Natural killer cell (primary cell): Measurements from ENCODE around the gene TAP2. TPM values are rescaled to one million over a fixed set of nuclear protein-coding genes. Genes with fewer than 3 reads are reported as not detected.

Source experiments
- ATAC-seq, 3 donors: fragments of 150-1000 bp in 2 of 3; fragments of 200-7000 bp in 1 of 3; cut with Tn5 transposase; 1 replicate in 1 of 3; 2 replicates in 2 of 3; pipeline ENCODE4 v1.10.0; 2021; ENCODE audit warnings: mild to moderate bottlenecking in 2 of 3, moderate library complexity in 2 of 3
- DNase-seq, 2 donors: peaks; one replicate each; pipeline versions ENCODE4 v3.0.0 to v3.0.0-alpha.2; 2013 to 2021; ENCODE audit warnings: mixed read lengths in 1 of 2
- H3K27ac ChIP-seq: one replicate; pipeline ENCODE4 v1.5.1; 2013; ENCODE audit warnings: mild to moderate bottlenecking, low read length
- H3K27me3 ChIP-seq: one replicate; pipeline ENCODE4 v1.6.1; 2013; ENCODE audit warnings: low read length; ENCODE audit not compliant: control insufficient read depth, insufficient read depth
- H3K36me3 ChIP-seq: one replicate; pipeline ENCODE4 v1.6.1; 2013; ENCODE audit warnings: low read length; ENCODE audit not compliant: control insufficient read depth, insufficient read depth
- H3K4me1 ChIP-seq: one replicate; pipeline ENCODE4 v1.6.1; 2013; ENCODE audit warnings: low read length; ENCODE audit not compliant: control insufficient read depth, insufficient read depth
- H3K4me3 ChIP-seq: one replicate; pipeline ENCODE4 v1.5.1; 2013; ENCODE audit warnings: low read length
- H3K9me3 ChIP-seq: one replicate; pipeline ENCODE4 v1.6.1; 2013; ENCODE audit warnings: low read length; ENCODE audit not compliant: control insufficient read depth, insufficient read depth
- H3K27ac Mint-ChIP-seq, 2 donors: one replicate each; pipeline ENCODE4 v1.8.0; 2022; ENCODE audit warnings: mild to moderate bottlenecking in 2 of 2, mixed read lengths in 2 of 2, moderate library complexity in 1 of 2
- H3K27me3 Mint-ChIP-seq, 2 donors: one replicate each; pipeline ENCODE4 v1.8.0; 2022; ENCODE audit warnings: low read depth in 2 of 2, mixed read lengths in 2 of 2
- H3K36me3 Mint-ChIP-seq: one replicate; pipeline ENCODE4 v1.8.0; 2022; ENCODE audit warnings: mixed read lengths
- H3K4me1 Mint-ChIP-seq, 2 donors: one replicate each; pipeline ENCODE4 v1.8.0; 2022; ENCODE audit warnings: mixed read lengths in 2 of 2
- H3K4me3 Mint-ChIP-seq: one replicate; pipeline ENCODE4 v1.8.0; 2022; ENCODE audit warnings: mild to moderate bottlenecking, moderate library complexity, mixed read lengths
- H3K9me3 Mint-ChIP-seq, 2 donors: one replicate each; pipeline ENCODE4 v1.8.0; 2022; ENCODE audit warnings: mixed read lengths in 2 of 2
- CTCF ChIP-seq: fragments of 200-600 bp; IDR thresholded peaks from one replicate; pipeline ENCODE4 v1.8.0; 2022; ENCODE audit warnings: antibody characterized with exemption
- WGBS: methylation state at CpG from one replicate; pipeline ENCODE4 v1.1.7; 2013; ENCODE audit warnings: missing lambda C conversion rate; ENCODE audit not compliant: insufficient coverage; 5-methylcytosine and 5-hydroxymethylcytosine counted together
- intact Hi-C: fragments of 100-400 bp; cut with micrococcal nuclease; formaldehyde crosslinking; loops from one replicate; pipeline ENCODE4 v1.14.2; 2022
- total RNA-seq, 4 donors: library from RNA; stranded (reverse); fragments of 120-200 nt in 1 of 4; gene quantifications; one replicate each; pipeline versions ENCODE4 v1.2.3 to v1.2.4, GENCODE V29; 2013 to 2022

TAP2 gene
- total RNA-seq: 100 to 1,000 TPM; 162 to 221 (median 209) TPM
- 84.8 TPM for total RNA-seq (2013)

- WGBS: 0% methylated on average over 48 of the region's 57 CpGs
- H3K4me1 ChIP-seq: peaks cover 46% of the 10 kb centered on the region
- TF ChIP-seq CTCF: peak; percentile 91
- Mint-ChIP-seq H3K27me3 (no peaks in the 10 kb centered on the region), H3K27ac (peak within 1 kb of the TSS; percentile 96 to 100), H3K4me1 (peaks cover 69 to 84% of the 10 kb centered on the region in 2 donors), H3K36me3 (peaks cover 36% of the 10 kb centered on the region), H3K9me3 (no peaks in the 10 kb centered on the region), H3K4me3 (peak within 1 kb of the TSS; percentile 95)
- ATAC-seq: peak; percentile 88 to 99 (median 88)
- peak within 1 kb of the TSS; percentile 63 for H3K4me3 ChIP-seq
- H3K9me3 ChIP-seq: no peaks in the 10 kb centered on the region
- DNase-seq: peak; percentile 97 to 99
- H3K27me3 ChIP-seq: no peaks in the 10 kb centered on the region
- peaks cover 66% of the 10 kb centered on the region for H3K36me3 ChIP-seq
- H3K27ac ChIP-seq: peak within 1 kb of the TSS; percentile 80
- intact Hi-C loops: loop anchor here (1.0 kb wide), 2 partner anchors 16 to 30 kb away; partner anchors contain the start of gene PSMB9
These were observed at the start of gene TAP2 for GRCh38 chr6:32838114-32838958. Gene TAP2, minus strand, starts transcription at chr6:32838739. Its CDS starts 506 bp downstream, at chr6:32838233.

DNA sequence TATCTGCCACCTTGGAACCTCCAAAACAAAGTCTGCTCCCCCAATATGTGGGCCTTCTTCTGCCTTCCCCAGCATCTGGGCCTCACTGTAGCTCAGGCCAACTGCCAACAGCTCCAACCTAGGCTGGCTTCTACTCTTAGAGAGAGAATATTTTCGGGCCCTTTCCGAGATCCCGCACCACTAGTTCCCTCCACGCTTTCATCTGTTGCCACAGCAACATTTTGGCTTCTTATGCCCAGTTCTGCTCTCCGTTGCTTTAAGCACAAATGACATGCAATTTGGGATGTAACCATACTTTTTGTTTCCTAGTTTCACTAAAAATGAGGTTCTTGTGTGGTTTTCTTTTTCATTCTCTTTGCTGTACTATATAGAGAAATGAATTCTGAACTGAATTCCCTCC is 49.1 kb upstream of the TAP2 start:
- intact Hi-C loops: no loop called here
- no peaks in the 10 kb centered on the region for H3K36me3 Mint-ChIP-seq

DNA sequence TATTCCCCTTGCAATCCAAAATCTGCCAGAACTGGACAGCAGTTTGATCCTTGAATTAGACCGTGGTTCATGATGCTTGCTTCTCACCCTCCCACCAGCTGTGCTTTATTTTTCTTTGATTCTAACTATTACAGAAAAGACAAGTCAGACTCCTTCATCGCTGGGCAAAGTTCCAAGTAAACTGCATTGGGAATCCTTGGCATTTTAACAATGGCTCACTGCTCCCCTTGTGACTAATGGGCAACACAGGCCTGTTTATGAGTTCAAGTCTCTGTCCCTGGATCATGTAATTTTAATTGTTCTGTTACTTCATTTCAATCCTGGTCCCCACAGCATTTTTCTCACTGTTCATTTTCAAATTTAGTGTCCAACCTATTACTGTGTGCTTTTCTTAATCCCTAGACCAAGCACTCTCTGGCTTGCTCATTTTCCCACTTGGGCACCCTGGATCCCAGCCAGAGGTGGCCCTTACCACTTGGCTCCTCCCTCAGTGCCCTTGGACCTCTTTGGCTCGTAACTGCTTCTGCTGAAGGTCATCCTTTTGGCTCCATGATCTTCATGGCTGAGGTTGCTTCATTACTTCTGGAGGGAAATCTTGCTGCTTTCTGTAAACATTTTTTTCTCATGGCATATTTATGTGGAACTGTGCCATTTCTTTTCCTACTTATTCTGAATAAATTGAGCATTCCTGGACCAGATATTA is 48.3 kb upstream of the TAP2 start:
- no peak overlapping the region for H3K4me3 ChIP-seq
- H3K4me1 ChIP-seq: no peaks in the 10 kb centered on the region
- H3K36me3 ChIP-seq: no peaks in the 10 kb centered on the region
- H3K27ac ChIP-seq: no peak overlapping the region
- Mint-ChIP-seq H3K27ac (no peak overlapping the region), H3K4me3 (no peak overlapping the region), H3K9me3 (no peaks in the 10 kb centered on the region), H3K27me3 (no peaks in the 10 kb centered on the region), H3K36me3 (no peaks in the 10 kb centered on the region), H3K4me1 (peaks cover 0 to 5% of the 10 kb centered on the region in 2 donors)
- 79% methylated on average over 3 of the region's 3 CpGs for WGBS
- ATAC-seq (no peak), DNase-seq (no peak)
- intact Hi-C loops: no loop called here
- no peaks in the 10 kb centered on the region for H3K9me3 ChIP-seq
- TF ChIP-seq CTCF: no peak
- no peaks in the 10 kb centered on the region for H3K27me3 ChIP-seq

More for the DNA sequence above, 49.1 kb upstream of the TAP2 start:
- DNase-seq (no peak), ATAC-seq (no peak)
- TF ChIP-seq CTCF: no peak
- H3K4me1 ChIP-seq: no peaks in the 10 kb centered on the region
- H3K27ac ChIP-seq: no peak overlapping the region
- H3K27me3 ChIP-seq: no peaks in the 10 kb centered on the region
- 88% methylated on average over 5 of the region's 5 CpGs for WGBS
- no peak overlapping the region for H3K27ac Mint-ChIP-seq
- no peak overlapping the region for H3K4me3 ChIP-seq
- no peaks in the 10 kb centered on the region for H3K9me3 ChIP-seq
- no peak overlapping the region for H3K4me3 Mint-ChIP-seq
- H3K4me1 Mint-ChIP-seq: peaks cover 0 to 5% of the 10 kb centered on the region in 2 donors
- no peaks in the 10 kb centered on the region for H3K9me3 Mint-ChIP-seq
- no peaks in the 10 kb centered on the region for H3K36me3 ChIP-seq
- H3K27me3 Mint-ChIP-seq: no peaks in the 10 kb centered on the region
